Type B pancreatic cell (in vitro differentiated cells): Measurements from ENCODE around the gene BNIP3. TPM values are rescaled to one million over a fixed set of nuclear protein-coding genes. Genes with fewer than 3 reads are reported as not detected.

ENCODE experiments used
- DNase-seq: peaks from one replicate; pipeline ENCODE4 v3.0.0; 2021; ENCODE audit warnings: mixed read lengths; ENCODE audit not compliant: unreplicated experiment; ENCODE audit errors: extremely low spot score
- H3K27ac Mint-ChIP-seq: 2 replicates; pipeline ENCODE4 v1.8.0; 2021; ENCODE audit warnings: mild to moderate bottlenecking, mixed read lengths
- H3K27me3 Mint-ChIP-seq: 2 replicates; pipeline ENCODE4 v1.8.0; 2021; ENCODE audit warnings: mixed read lengths
- H3K36me3 Mint-ChIP-seq: 2 replicates; pipeline ENCODE4 v1.8.0; 2021; ENCODE audit warnings: mixed read lengths
- H3K4me1 Mint-ChIP-seq: one replicate; pipeline ENCODE4 v1.8.0; 2021; ENCODE audit warnings: mixed read lengths; ENCODE audit not compliant: unreplicated experiment
- H3K4me3 Mint-ChIP-seq: 2 replicates; pipeline ENCODE4 v1.8.0; 2021; ENCODE audit warnings: mild to moderate bottlenecking, mixed read lengths
- H3K9me3 Mint-ChIP-seq: 2 replicates; pipeline ENCODE4 v1.8.0; 2021; ENCODE audit warnings: mixed read lengths
- total RNA-seq: library from RNA; stranded (reverse); gene quantifications from 2 replicates; pipeline ENCODE4 v1.2.1, GENCODE V29; 2021; ENCODE audit warnings: low replicate concordance
- TF ChIP-seq, protein P1 (sequence below): fragments of 200-600 bp; sonication (generic); conservative IDR thresholded peaks from 2 replicates; pipeline ENCODE4 v1.5.0; 2021; ENCODE audit warnings: antibody characterized with exemption, mild to moderate bottlenecking

BNIP3 gene
- total RNA-seq, 1 donor from 2014 or later = 30.2 TPM

DNA sequence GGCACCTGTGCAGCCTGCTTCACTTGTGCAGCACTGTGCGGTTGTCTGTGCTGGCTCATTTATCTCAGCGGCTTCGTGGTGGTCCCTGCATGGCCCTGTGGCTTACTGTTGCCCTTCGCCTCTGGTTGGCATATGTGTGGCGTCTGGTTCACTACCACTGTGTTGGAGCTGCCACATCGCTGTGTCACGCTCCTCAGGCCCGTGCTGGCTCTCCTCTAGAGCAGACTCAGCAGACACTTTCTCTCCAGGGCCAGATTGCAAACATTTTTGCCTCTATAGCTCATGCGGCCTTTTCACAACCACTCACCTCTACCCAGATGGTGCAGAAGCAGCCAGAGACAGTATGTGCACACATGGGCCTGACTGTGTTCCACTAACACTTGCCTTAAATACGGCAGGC is 43.0 kb downstream of the BNIP3 start:
- Mint-ChIP-seq H3K4me3 (no peak overlapping the region), H3K4me1 (peaks cover 4% of the 10 kb centered on the region), H3K9me3 (no peaks in the 10 kb centered on the region), H3K27me3 (no peaks in the 10 kb centered on the region), H3K27ac (no peak overlapping the region), H3K36me3 (peaks cover 27% of the 10 kb centered on the region)
- DNase-seq = no peak
- TF ChIP-seq, protein P1, sequence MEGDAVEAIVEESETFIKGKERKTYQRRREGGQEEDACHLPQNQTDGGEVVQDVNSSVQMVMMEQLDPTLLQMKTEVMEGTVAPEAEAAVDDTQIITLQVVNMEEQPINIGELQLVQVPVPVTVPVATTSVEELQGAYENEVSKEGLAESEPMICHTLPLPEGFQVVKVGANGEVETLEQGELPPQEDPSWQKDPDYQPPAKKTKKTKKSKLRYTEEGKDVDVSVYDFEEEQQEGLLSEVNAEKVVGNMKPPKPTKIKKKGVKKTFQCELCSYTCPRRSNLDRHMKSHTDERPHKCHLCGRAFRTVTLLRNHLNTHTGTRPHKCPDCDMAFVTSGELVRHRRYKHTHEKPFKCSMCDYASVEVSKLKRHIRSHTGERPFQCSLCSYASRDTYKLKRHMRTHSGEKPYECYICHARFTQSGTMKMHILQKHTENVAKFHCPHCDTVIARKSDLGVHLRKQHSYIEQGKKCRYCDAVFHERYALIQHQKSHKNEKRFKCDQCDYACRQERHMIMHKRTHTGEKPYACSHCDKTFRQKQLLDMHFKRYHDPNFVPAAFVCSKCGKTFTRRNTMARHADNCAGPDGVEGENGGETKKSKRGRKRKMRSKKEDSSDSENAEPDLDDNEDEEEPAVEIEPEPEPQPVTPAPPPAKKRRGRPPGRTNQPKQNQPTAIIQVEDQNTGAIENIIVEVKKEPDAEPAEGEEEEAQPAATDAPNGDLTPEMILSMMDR = no peak

DNA sequence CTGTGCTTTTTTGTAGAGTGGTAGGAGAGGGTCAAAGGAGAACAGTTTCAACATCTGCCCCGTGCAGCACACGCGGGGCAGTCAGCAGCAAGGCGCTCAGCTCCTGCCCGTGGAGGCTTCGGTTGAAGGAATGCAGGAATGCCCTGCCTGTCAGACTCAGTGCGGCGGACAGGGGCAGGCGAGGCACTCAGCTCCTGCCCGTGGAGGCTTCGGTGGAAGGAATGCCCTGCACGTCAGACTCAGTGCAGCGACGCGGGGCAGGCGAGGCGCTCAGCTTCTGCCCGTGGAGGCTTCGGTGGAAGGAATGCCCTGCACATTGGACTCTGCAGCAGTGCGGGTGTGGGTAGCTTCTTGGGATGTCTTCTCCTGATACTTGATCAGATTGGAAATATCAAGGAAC is 43.9 kb downstream of the BNIP3 start:
- no peak overlapping the region for H3K4me3 Mint-ChIP-seq
- peaks cover 8% of the 10 kb centered on the region for H3K4me1 Mint-ChIP-seq
- peaks cover 20% of the 10 kb centered on the region for H3K36me3 Mint-ChIP-seq
- no peaks in the 10 kb centered on the region for H3K27me3 Mint-ChIP-seq
- no peak for DNase-seq
- no peaks in the 10 kb centered on the region for H3K9me3 Mint-ChIP-seq
- TF ChIP-seq, protein P1 = no peak
- no peak overlapping the region for H3K27ac Mint-ChIP-seq

DNA sequence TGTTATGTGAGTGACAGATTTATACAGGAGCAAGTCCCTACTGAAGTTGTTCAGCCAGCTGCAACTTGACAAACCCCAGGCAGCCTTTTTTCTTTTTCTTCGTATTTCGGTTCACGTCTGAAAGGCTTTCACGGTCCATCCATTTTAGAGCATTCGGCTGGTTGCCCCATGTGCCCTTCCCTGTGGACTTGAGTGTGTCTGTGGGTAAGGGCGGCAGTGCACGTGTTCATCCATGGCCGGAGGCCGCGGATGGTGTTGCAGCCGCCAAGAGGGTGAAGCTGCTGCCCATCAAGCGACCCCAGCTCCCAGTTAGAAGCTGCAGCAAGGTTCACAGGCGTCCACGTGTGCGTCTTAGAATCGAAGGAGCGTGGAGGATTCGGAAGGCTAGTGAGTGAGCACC is 45.0 kb downstream of the BNIP3 start:
- Mint-ChIP-seq H3K27me3 (no peaks in the 10 kb centered on the region), H3K4me1 (peaks cover 12% of the 10 kb centered on the region), H3K27ac (no peak overlapping the region), H3K9me3 (no peaks in the 10 kb centered on the region), H3K4me3 (no peak overlapping the region), H3K36me3 (peaks cover 20% of the 10 kb centered on the region)
- TF ChIP-seq, protein P1 = no peak
- no peak for DNase-seq

DNA sequence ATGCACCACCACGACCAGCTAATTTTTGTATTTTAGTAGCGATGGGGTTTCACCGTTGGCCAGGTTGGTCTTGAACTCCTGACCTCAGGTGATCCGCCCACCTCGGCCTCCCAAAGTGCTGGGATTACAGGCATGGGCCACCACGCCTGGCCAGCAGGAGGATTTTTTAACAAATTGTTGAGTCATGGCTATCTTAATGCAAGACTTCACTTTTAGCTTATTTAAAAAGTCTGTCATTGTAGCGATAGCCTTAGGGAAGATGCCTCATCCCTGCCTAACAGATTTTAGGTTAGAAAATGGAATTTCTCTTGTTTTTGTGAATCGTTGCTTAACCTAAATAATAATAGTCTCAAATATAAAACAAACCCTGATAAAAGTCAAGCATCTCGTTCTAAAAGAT is 45.4 kb downstream of the BNIP3 start:
- no peak overlapping the region for H3K4me3 Mint-ChIP-seq
- no peaks in the 10 kb centered on the region for H3K9me3 Mint-ChIP-seq
- H3K36me3 Mint-ChIP-seq = peaks cover 20% of the 10 kb centered on the region
- DNase-seq = no peak
- H3K27me3 Mint-ChIP-seq = no peaks in the 10 kb centered on the region
- no peak overlapping the region for H3K27ac Mint-ChIP-seq
- H3K4me1 Mint-ChIP-seq = peaks cover 12% of the 10 kb centered on the region
- TF ChIP-seq, protein P1 = peak; percentile 17

DNA sequence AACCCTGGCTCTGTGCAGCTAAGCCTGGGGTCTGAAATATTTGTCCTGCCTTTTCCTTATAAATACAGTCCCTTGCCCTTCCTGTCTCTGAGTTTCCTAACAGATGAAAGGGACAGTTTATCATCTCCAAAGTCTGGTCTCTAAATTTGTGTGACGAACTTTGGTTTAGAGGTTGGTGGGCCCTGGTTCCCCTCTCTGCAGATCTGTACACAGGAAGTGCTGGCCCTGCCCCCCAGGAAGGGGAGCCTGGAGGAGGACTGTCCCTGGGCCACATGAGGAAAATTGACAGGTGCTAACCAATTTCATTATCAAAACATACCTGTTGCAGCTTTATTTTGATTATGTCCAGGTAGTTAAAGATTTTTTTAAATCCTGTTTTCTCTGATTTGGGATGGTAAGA is 46.5 kb downstream of the BNIP3 start:
- DNase-seq = no peak
- Mint-ChIP-seq H3K27ac (no peak overlapping the region), H3K4me3 (no peak overlapping the region), H3K27me3 (no peaks in the 10 kb centered on the region), H3K36me3 (peaks cover 10% of the 10 kb centered on the region), H3K9me3 (no peaks in the 10 kb centered on the region), H3K4me1 (peaks cover 19% of the 10 kb centered on the region)
- TF ChIP-seq, protein P1 = no peak

DNA sequence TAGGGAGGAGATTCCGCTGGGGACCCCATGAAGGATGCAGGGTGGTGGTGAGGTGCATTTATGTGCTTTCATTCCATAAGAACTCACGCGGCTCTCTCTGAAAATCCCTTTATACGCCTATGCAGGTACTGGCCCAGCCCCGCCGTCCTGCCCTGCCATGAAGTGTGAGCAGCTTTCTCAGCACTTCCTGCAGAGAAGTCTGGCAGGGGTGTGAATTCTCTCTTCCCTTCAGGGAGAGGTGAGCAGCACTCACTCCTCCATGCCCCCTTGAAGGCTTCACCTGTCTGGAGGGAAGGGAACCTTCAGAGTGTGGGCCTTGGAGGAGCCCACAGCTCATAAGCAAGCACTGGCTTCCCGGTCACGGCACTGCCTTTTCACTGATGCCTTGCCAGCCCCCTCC is 47.0 kb downstream of the BNIP3 start:
- no peak overlapping the region for H3K27ac Mint-ChIP-seq
- H3K27me3 Mint-ChIP-seq = no peaks in the 10 kb centered on the region
- H3K4me3 Mint-ChIP-seq = no peak overlapping the region
- TF ChIP-seq, protein P1 = no peak
- peaks cover 24% of the 10 kb centered on the region for H3K4me1 Mint-ChIP-seq
- no peaks in the 10 kb centered on the region for H3K9me3 Mint-ChIP-seq
- H3K36me3 Mint-ChIP-seq = peaks cover 8% of the 10 kb centered on the region
- DNase-seq = no peak
